Mammary epithelial cell (primary cell): ENCODE results near the gene LLPH.

ENCODE experiments used
- EZH2 ChIP-seq: IDR thresholded peaks from 2 replicates; pipeline ENCODE4 v1.6.1; 2012; ENCODE audit warnings: low read length, inconsistent platforms, borderline replicate concordance
- TF ChIP-seq, protein P1 (sequence below), 2 donors: IDR thresholded peaks in 1 of 2; conservative IDR thresholded peaks in 1 of 2; 2 replicates each; pipeline ENCODE4 v1.5.1; 2011 to 2012; ENCODE audit warnings: inconsistent platforms in 2 of 2, low read length in 2 of 2, mild to moderate bottlenecking in 2 of 2, control low read depth in 1 of 2, low read depth in 1 of 2; ENCODE audit not compliant: insufficient read depth in 1 of 2; ENCODE audit errors: extremely low read depth in 1 of 2

DNA sequence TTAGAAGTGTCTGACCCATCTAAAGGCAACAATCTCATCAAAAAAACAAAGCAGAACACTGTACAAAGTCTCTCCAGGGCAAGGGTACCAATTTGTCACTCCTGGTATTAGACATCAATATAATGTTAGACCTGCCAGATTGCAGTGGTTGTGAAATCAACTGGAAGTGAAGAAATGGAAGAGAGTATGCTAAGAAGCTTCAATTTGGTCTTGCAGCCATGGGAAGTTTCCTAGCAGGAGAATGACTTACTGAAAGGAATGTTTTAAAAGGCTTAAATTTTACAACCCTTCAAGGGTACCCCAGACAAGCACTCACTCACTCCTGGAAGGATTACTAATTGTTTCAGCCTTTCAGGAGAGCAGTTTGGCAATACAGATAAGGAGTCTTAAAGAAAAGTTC lies 18.9 kb downstream of the LLPH start:
- no peak for TF ChIP-seq EZH2
- TF ChIP-seq, protein P1, sequence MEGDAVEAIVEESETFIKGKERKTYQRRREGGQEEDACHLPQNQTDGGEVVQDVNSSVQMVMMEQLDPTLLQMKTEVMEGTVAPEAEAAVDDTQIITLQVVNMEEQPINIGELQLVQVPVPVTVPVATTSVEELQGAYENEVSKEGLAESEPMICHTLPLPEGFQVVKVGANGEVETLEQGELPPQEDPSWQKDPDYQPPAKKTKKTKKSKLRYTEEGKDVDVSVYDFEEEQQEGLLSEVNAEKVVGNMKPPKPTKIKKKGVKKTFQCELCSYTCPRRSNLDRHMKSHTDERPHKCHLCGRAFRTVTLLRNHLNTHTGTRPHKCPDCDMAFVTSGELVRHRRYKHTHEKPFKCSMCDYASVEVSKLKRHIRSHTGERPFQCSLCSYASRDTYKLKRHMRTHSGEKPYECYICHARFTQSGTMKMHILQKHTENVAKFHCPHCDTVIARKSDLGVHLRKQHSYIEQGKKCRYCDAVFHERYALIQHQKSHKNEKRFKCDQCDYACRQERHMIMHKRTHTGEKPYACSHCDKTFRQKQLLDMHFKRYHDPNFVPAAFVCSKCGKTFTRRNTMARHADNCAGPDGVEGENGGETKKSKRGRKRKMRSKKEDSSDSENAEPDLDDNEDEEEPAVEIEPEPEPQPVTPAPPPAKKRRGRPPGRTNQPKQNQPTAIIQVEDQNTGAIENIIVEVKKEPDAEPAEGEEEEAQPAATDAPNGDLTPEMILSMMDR (conservative IDR thresholded peaks at IDR 0.05 in 1 of 2, IDR thresholded peaks at IDR 0.05 in 1 of 2; ENCODE audit: extremely low read depth in 1 of 2, insufficient read depth in 1 of 2, low read depth in 1 of 2, low read length in 2 of 2) = no peak
